H1 (cell line): ENCODE results near the gene DYSF. TPM values are rescaled to one million over a fixed set of nuclear protein-coding genes. Genes with fewer than 3 reads are reported as not detected.

Experiments used
- CBX5 ChIP-seq: fragments of 300-800, 300-1000 bp; sonication (generic); IDR thresholded peaks from 2 replicates; pipeline ENCODE4 v1.7.1; 2016; ENCODE audit warnings: antibody characterized with exemption, low read length, low read depth
- CEBPB ChIP-seq: IDR thresholded peaks from 2 replicates; pipeline ENCODE4 v1.6.1; 2012; ENCODE audit warnings: low read depth, low read length
- CTBP2 ChIP-seq: IDR thresholded peaks from 2 replicates; pipeline ENCODE4 v1.7.0; 2011; ENCODE audit warnings: borderline replicate concordance, mild to moderate bottlenecking, moderate library complexity, mixed read lengths, low read length; ENCODE audit not compliant: insufficient read depth, insufficient read length
- EP300 ChIP-seq, 2 experiments: IDR thresholded peaks; 1 replicate in 1 of 2; 2 replicates in 1 of 2; pipeline ENCODE4 v1.6.1; 2011 to 2012; ENCODE audit warnings: low read depth in 2 of 2, low read length in 2 of 2, mild to moderate bottlenecking in 2 of 2, borderline replicate concordance in 1 of 2, inconsistent platforms in 1 of 2, moderate library complexity in 1 of 2
- GABPA ChIP-seq: IDR thresholded peaks from 2 replicates; pipeline ENCODE4 v1.6.1; 2011; ENCODE audit warnings: mild to moderate bottlenecking, low read length, moderate library complexity, borderline replicate concordance; ENCODE audit not compliant: insufficient read depth
- HDAC6 ChIP-seq: IDR thresholded peaks from one replicate; pipeline ENCODE4 v1.7.1; 2012; ENCODE audit warnings: low read depth, mild to moderate bottlenecking, inconsistent platforms, low read length, moderate library complexity
- KDM4A ChIP-seq: IDR thresholded peaks from one replicate; pipeline ENCODE4 v1.7.1; 2012; ENCODE audit warnings: low read depth, mild to moderate bottlenecking, moderate library complexity, low read length, inconsistent platforms; ENCODE audit not compliant: severe bottlenecking
- POLR2AphosphoS5 ChIP-seq: IDR thresholded peaks from 2 replicates; pipeline ENCODE4 v1.6.1; 2011; ENCODE audit warnings: low read depth, low read length
- SP1 ChIP-seq: IDR thresholded peaks from 2 replicates; pipeline ENCODE4 v1.6.1; 2011; ENCODE audit warnings: low read depth, low read length
- SRF ChIP-seq: IDR thresholded peaks from 2 replicates; pipeline ENCODE4 v1.6.1; 2011; ENCODE audit warnings: mild to moderate bottlenecking, low read depth, low read length, moderate library complexity
- polyA plus RNA-seq, 7 experiments: library from polyadenylated mRNA; depleted of rRNA in 3 of 7; stranded (reverse) in 5 of 7; unstranded in 2 of 7; fragments of >200 nt in 5 of 7; fragments of 200-250 nt in 2 of 7; gene quantifications; 1 replicate in 5 of 7; 2 replicates in 1 of 7; 4 replicates in 1 of 7; pipeline versions ENCODE4 v1.2.1 to v1.2.3, GENCODE V29; 2011 to 2013; ENCODE audit warnings: missing spikeins in 2 of 7, mixed read lengths in 2 of 7
- total RNA-seq: library from RNA; stranded (reverse); fragmentation: NEBNext Ultra II Directional; extraction: Animal tissue kit (Norgen Biotek cat#: 25700); gene quantifications from 2 replicates; pipeline ENCODE4 v1.2.1, GENCODE V29; 2021

Gene DYSF
- total and polyA plus RNA-seq, 2 of the 8 experiments (the other 6 are each of a cell fraction or from before 2014, with no cell fraction given): 5.8 to 7.1 TPM

DNA sequence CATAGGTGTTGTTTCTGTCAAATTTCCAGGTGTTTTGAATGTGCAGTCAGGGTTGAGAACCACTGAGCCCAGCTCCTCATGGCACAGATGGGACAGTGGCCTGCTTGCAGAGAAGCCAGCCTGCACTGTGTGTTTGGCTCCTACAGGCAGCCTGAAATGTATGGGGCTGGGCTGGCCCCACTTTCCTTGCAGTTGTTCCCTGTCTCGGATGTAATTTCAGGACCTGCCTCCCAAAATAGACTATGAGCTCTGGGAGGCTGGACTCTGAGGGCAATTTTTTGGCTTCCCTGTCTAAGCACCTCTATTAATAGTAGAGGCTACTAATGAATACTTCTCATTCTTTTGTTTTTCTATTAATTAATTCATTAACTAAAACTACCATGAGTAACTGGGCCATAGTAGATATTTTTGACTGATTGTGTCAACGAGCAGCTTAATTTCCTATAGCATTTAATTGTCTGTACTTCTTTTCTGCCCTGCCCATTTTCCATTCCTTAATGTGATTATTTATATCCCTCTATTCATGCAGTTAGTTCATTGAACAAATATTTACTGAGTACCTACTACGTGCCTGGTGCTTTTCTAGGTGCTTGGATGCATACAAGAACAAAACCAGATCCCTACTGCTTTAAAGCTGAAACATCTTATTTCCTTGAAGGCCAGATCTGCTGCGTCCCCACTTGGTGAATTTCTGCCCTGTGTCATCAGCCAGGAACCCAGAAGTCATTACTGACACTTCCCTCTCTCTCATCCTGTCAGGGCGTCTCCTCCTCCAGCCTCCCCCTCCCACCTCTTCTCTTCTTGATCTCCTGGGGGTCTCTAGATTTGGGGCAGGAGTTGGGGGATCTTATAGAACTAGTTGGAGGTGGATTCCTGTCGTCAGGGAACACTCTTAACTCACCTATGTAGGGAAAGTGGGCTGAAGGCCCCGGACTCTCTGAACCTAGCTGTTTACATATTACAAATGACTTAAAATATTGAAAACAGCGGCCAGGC, 16.3 kb downstream of the DYSF start (continued):
- TF ChIP-seq KDM4A (no peak), HDAC6 (no peak), CTBP2 (no peak), GABPA (no peak), SRF (no peak), EP300 (IDR thresholded peaks at IDR 0.05; ENCODE audit: borderline replicate concordance in 1 of 2, low read depth in 2 of 2, low read length in 2 of 2) (no peak), CEBPB (no peak), CBX5 (no peak), SP1 (no peak), POLR2AphosphoS5 (no peak)
- TF ChIP-seq, all 59 proteins: peak for 0
